Lung (tissue), 12 donors: ENCODE data around the gene NCAPG. TPM values are rescaled to one million over a fixed set of nuclear protein-coding genes. Genes with fewer than 3 reads are reported as not detected.

Experiments
- ATAC-seq: fragments of 200-7000 bp; cut with Tn5 transposase; one replicate; pipeline ENCODE4 v1.9.1; 2020; ENCODE audit warnings: moderate number of reproducible peaks; ENCODE audit not compliant: insufficient read depth, low FRiP score
- DNase-seq, 3 donors: peaks; one replicate each; pipeline ENCODE4 v3.0.0-alpha.2; 2013 to 2017
- H3K27ac ChIP-seq, 2 donors: one replicate each; pipeline ENCODE4 v1.5.1; 2013; ENCODE audit warnings: mild to moderate bottlenecking in 2 of 2, moderate library complexity in 2 of 2, control low read depth in 1 of 2, inconsistent platforms in 1 of 2, low read depth in 1 of 2, low read length in 1 of 2
- H3K27me3 ChIP-seq, 3 donors: one replicate each; pipeline ENCODE4 v1.5.1; 2013; ENCODE audit warnings: low read length in 2 of 3; ENCODE audit not compliant: control insufficient read depth in 3 of 3, insufficient read depth in 3 of 3
- H3K36me3 ChIP-seq, 4 donors: one replicate each; pipeline ENCODE4 v1.5.1; 2013; ENCODE audit warnings: low read length in 4 of 4, mild to moderate bottlenecking in 1 of 4, moderate library complexity in 1 of 4; ENCODE audit not compliant: control insufficient read depth in 4 of 4, insufficient read depth in 4 of 4
- H3K4me1 ChIP-seq, 5 donors: one replicate each; pipeline ENCODE4 v1.5.1; 2013; ENCODE audit warnings: low read length in 5 of 5, mild to moderate bottlenecking in 2 of 5, moderate library complexity in 1 of 5; ENCODE audit not compliant: control insufficient read depth in 5 of 5, insufficient read depth in 5 of 5
- H3K4me3 ChIP-seq: one replicate; pipeline ENCODE4 v1.5.1; 2013; ENCODE audit warnings: mild to moderate bottlenecking, control low read depth, moderate library complexity
- H3K9ac ChIP-seq, 2 donors: one replicate each; pipeline ENCODE4 v1.5.1; 2013; ENCODE audit warnings: low read length in 2 of 2, control low read depth in 1 of 2; ENCODE audit not compliant: insufficient read depth in 1 of 2
- H3K9me3 ChIP-seq, 4 donors: one replicate each; pipeline ENCODE4 v1.5.1; 2013; ENCODE audit warnings: low read length in 3 of 4, mild to moderate bottlenecking in 1 of 4, moderate library complexity in 1 of 4; ENCODE audit not compliant: control insufficient read depth in 4 of 4, insufficient read depth in 3 of 4
- CTCF ChIP-seq: IDR thresholded peaks from 2 replicates; pipeline ENCODE4 v1.5.1; 2012; ENCODE audit warnings: mild to moderate bottlenecking; ENCODE audit errors: control extremely low read depth, extremely low read depth
- WGBS, 2 donors: extraction: QIAGEN DNeasy Blood & Tissue Kit; methylation state at CpG; one replicate each; pipeline ENCODE4 v1.1.7; 2013; 5-methylcytosine and 5-hydroxymethylcytosine counted together
- polyA plus RNA-seq, 2 donors: library from polyadenylated mRNA; stranded (reverse); fragments of 200-250 nt; gene quantifications; one replicate each; pipeline ENCODE4 v1.2.1, GENCODE V29; 2013
- total RNA-seq, 2 donors: library from RNA; depleted of rRNA in 1 of 2; stranded (reverse); fragments of >200 nt in 1 of 2; gene quantifications; one replicate each; pipeline ENCODE4 v1.2.1, GENCODE V29; 2014 to 2021
- donor health status: control.
- donor health status: control.
- donor health status: Bipolar disorder and iron deficiency.
- donor health status: healthy.
- donor health status: DM: yes; HTN: yes; CAD: no.

The NCAPG gene
- total and polyA plus RNA-seq, 4 donors, result 0.73 to 6.0 (median 1.2) TPM

GRCh38 chr4:17786567-17786966, 24.2 kb upstream of the NCAPG start:
- H3K27me3 ChIP-seq, result peaks cover 0 to 16% (median 11%) of the 10 kb centered on the region in 3 donors
- H3K4me1 ChIP-seq, result peaks cover 0 to 6% (median 4%) of the 10 kb centered on the region in 5 donors
- no peak overlapping the region for H3K27ac ChIP-seq
- H3K9me3 ChIP-seq, result no peaks in the 10 kb centered on the region
- WGBS, 2 donors, result 32 to 58% methylated on average over 5 of the region's 5 CpGs
- H3K9ac ChIP-seq, result no peak overlapping the region
- H3K4me3 ChIP-seq, result no peak overlapping the region
- ATAC-seq, result no peak
- no peak for TF ChIP-seq CTCF
- H3K36me3 ChIP-seq, result no peaks in the 10 kb centered on the region
- no peak for DNase-seq

DNA sequence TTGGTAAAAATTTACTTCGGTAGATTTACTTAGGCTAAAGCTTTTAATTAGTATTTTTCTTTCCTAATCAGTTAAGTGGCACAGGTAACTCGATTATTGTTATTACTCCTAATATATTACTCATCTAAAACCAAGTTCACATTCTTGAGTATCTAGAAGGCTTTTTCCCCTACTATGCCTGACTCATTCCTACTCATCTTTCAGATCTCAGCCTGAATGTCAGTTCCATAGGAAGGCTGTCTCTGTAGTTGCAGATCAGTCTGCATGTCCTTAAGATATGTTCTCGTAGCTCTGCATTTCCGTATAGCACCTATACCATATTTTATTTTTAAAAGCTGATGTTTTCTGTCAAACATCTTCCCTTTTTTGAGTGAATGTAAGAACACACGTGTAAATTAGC, 23.5 kb upstream of the NCAPG start:
- Histone ChIP-seq H3K27ac (no peak overlapping the region), H3K36me3 (peaks cover 0 to 2% (median 0%) of the 10 kb centered on the region in 4 donors), H3K4me1 (no peaks in the 10 kb centered on the region), H3K4me3 (no peak overlapping the region), H3K9me3 (no peaks in the 10 kb centered on the region), H3K9ac (no peak overlapping the region), H3K27me3 (peaks cover 0 to 8% (median 6%) of the 10 kb centered on the region in 3 donors)
- no peak for ATAC-seq
- 84 to 90% methylated on average over 5 of the region's 5 CpGs for WGBS, 2 donors
- no peak for TF ChIP-seq CTCF
- DNase-seq, result no peak

- TF ChIP-seq CTCF, result no peak
- DNase-seq, result no peak
- Histone ChIP-seq H3K9me3 (no peaks in the 10 kb centered on the region), H3K27me3 (no peaks in the 10 kb centered on the region), H3K4me1 (no peaks in the 10 kb centered on the region), H3K4me3 (no peak overlapping the region), H3K27ac (no peak overlapping the region), H3K9ac (no peak overlapping the region), H3K36me3 (peaks cover 0 to 2% (median 0%) of the 10 kb centered on the region in 4 donors)
- ATAC-seq, result no peak
Observed at GRCh38 chr4:17788956-17789355, 21.8 kb upstream of the NCAPG start.

DNA sequence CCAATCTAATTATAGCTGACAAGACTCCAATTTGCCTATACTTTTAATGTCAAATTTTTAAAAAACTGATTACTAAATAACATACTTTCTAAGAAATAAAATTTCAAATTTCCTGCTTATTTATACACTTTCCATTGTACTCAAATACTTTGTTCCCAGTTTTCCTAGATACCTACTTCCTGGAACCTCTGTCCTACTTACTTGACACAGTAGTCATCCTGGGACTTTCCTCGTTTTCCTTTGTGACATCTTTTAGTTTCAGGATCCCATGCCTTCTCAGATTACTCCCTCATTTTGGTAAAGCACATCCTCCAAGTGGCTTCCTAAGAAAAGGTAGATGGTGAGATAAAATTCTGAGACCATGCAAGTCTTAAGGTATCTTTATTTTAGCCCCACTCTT, 16.0 kb upstream of the NCAPG start:
- H3K36me3 ChIP-seq, result peaks cover 2 to 10% (median 8%) of the 10 kb centered on the region in 4 donors
- H3K4me1 ChIP-seq, result no peaks in the 10 kb centered on the region
- H3K9me3 ChIP-seq, result no peaks in the 10 kb centered on the region
- no peak overlapping the region for H3K4me3 ChIP-seq
- DNase-seq (no peak), ATAC-seq (no peak)
- WGBS, 2 donors, result 65 to 67% methylated on average over 1 of the region's 1 CpG
- H3K9ac ChIP-seq, result no peak overlapping the region
- H3K27ac ChIP-seq, result no peak overlapping the region
- no peaks in the 10 kb centered on the region for H3K27me3 ChIP-seq
- TF ChIP-seq CTCF, result no peak
